HT-29 (cell line): ENCODE data around the gene NETO2. TPM values are rescaled to one million over a fixed set of nuclear protein-coding genes. Genes with fewer than 3 reads are reported as not detected.
"Not testable (repeated sequence)": the region's sequence is repeated elsewhere in the genome, so short reads cannot be mapped to it uniquely, and the experiment has no call there.

Experiments used
- DNase-seq: peaks from one replicate; pipeline ENCODE4 v3.0.0-alpha.2; 2015; ENCODE audit warnings: low spot score
- total RNA-seq: library from RNA; depleted of rRNA; stranded (reverse); fragments of >200 nt; shearing (Covaris generic); gene quantifications from 2 replicates; pipeline ENCODE4 v1.2.3, GENCODE V29; 2014

Gene NETO2
- total RNA-seq, 1 experiment from 2014 or later, result 7.1 TPM

DNA sequence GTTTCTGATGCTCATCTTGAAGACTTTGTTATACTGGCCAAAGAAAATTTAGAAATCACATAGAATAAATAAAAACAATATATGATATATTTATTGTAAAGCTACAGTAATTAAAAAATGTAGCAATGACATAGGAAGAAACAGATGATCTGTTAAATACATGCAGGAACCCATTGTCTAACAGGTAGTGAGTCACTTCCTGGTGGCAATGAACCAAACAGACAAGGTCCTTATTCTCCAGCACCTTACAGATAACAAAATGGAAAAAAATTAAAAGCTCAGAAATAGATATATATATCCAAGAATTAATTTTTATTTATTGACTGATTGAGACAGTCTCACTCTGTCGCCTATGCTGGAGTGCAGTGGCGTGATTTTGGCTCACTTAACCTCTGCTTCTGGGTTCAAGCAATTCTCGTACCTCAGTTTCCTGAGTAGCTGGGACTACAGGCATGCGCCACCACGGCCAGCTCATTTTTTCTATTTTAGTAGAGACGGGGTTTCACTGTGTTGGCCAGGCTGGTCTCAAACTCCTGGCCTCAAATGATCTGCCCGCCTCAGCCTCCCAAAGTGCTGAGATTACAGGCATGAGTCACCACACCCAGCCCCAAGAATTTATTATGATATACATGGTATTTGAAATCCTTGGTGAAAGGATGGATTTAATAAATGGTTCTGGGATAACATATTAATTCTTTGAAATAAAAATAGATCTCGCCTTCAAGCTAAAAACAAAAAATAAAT lies 7.5 kb downstream of the NETO2 start:
- DNase-seq, result no peak

DNA sequence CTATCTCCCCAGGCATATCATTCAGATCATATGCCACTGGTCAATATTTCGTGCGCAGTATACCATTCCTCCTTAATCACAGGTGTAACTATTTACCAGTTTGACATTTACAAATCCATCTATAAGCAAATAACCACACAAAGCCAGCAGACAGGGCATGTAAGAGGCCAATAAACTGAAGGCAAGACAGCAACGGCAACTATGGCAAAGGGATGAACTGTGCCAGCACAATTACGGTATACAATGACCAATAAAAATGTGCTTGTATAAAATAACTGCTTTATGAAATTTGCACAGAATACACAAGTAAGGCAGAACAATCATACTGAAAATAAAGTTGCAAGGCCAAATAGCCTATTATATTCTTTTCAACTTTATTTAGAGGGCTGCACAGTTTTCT lies 9.2 kb downstream of the NETO2 start:
- no peak for DNase-seq

DNA sequence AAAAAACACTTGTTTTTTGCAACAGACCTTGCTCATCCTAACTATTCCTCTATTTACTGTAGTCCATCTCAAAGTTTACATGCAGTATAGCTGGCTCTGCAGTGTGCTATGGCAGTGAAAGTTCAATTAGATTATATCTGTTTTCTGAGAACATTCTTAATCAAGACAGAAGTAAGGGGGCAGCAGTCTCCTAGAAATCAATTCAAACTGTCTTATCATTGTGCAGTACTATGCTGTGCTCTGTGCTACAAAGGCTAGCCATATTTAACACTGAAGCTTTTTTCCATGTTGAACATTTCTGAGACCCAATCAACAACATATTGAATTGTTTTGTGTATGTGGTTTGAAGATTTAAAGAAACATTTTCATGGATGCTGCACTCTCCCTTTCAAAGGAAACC lies 11.4 kb downstream of the NETO2 start:
- DNase-seq, result no peak

DNA sequence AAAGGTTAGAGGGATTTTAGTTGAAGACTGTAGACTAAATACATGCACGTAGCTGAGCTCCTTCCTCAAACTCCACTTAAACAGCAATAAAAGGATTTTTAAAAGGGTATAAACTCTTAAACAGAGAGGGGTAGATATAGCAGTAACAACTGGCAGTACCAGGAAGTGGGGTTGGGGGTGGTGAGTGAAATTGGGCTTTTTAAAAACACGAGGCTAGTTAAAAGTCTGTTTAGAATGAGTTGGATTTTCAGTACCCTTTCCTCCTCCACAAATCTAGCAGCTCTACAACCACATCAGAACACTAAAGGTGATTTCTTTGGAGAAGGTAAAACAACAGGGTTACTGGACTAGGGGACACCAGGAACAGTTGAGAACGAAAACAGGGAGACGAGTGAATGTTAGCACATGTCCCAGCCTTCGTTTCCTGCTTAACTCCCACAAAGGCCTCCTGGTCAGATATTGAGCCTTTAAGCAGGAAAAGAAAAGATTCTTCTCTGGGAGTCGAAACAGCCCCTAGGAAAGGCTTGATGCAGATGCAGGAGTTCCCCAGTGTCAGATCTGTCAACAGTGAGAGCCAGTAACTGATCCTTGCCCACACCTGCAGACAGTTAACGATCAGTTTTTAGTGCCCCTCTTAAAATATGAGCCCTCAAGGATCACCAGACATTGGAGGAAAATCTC lies 13.8 kb downstream of the NETO2 start:
- DNase-seq, result no peak

DNA sequence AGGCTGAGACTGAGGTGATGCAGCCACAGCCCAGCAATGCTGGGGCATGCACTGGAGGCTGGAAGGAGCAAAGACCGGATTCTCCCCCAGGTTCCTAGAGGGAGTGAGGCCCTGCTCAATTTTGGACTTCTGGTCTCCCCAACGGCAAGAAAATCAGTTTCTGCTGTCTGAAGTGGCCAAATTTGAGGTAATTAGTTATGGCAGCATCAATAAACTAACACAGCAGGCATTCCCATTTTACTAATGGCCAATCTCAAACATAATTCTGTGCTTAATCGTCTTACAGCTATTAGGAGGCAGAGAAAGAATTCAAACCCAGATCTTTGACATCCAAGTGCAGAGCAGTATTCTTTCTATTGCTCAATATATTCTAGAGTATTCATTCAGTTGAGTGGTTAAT lies 16.2 kb downstream of the NETO2 start:
- no peak for DNase-seq

DNA sequence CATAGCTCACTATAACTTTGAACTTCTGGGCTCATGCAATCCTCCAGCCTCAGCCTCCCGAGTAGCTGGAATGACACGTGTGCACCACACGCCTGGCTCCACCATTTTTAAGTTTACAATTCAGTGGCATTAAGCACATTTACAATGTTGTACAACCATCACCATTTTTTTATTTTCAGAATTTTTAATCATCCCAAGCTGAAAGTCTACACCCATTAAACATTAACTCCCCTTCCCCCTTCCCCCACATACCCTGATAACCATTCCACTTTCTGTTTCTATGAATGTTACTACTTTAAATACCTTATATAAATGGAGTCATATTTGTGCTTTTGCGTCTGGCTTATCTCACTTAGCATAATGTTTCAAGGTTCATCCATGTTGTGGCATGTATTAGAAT lies 18.0 kb downstream of the NETO2 start:
- DNase-seq, result no peak

DNA sequence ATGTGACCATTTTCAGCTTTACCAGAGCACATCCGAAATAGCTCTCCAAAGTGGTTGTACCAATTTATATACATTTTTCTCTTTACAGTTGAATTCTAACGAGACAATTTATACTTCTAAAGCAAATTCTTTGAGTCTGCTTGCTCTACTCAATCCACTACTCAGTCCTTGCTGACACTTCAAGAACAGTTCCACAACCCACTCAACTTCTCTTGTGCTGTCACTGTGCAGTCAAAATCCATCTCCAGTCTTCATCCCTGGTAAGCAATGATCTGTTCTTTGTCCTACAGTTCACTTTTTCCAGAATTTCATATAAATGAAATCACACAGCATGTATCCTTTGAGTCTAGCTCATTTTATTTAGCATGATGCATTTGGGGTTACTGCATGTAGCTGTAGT lies 30.6 kb downstream of the NETO2 start:
- no peak for DNase-seq

DNA sequence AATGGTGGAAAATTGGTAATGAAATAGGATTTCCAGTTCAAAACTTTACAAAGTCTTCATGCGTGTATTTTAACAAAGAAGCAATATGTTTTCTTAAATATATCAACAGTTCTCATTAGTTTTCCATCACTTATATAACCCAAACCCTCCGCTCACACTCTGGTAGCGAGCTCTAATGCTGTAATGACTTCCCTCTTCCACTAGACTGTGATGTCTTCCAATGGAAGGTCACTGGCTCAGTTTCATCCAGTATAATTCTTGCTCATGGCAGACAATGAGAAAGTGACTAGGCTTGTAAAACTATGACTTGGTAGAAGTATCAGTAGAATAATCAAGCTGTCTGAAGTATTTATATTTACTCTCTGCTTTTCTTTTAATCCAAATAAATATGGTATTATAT lies 32.8 kb downstream of the NETO2 start:
- peak; percentile 26 for DNase-seq

DNA sequence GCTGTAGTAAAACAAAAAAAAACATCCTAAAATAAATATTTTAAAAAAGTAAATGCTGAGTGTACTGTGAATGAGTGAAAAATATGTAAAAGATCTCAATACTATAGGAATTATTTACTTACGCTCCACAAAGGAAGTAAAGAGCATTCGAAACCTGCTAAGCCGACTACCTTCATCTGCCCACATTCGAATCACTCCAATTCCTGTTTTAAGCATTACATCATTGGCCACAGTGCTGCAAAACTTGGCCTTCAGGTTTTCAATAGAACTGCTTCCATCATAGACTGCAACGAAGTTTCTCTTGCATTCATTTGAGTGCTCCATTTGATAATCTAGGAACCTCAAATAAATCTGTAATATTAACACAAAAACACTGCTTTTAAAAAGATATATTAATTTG lies 34.4 kb downstream of the NETO2 start:
- no peak for DNase-seq

DNA sequence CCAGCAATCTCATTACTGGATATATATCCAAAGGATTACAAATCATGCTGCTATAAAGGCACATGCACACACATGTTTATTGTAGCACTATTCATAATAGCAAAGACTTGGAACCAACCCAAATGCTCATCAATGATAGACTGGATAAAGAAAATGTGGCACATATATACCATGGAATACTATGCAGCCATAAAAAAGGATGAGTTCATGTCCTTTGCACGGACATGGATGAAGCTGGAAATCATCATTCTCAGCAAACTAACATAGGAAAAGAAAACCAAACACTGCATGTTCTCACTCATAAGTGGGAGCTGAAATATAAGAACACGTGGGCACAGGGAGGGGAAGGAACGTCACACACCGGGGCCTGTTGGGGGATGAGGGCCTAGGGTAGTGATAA lies 40.8 kb downstream of the NETO2 start:
- not testable (repeated sequence) for DNase-seq

DNA sequence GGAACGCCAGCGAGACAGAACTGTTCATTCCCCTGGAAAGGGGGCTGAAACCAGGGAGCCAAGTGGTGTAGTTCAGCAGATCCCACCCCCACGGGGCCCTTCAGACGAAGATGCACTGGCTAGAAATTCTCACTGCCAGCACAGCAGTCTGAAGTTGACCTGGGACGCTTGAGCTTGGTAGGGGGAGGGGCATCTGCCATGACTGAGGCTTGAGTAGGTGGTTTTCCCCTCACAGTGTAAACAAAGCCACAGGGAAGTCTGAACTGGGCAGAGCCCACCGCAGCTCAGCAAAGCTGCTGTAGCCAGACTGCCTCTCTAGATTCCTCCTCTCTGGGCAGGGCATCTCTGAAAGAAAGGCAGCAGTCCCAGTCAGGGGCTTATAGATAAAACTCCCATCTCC lies 46.6 kb downstream of the NETO2 start:
- DNase-seq, result not testable (repeated sequence)

DNA sequence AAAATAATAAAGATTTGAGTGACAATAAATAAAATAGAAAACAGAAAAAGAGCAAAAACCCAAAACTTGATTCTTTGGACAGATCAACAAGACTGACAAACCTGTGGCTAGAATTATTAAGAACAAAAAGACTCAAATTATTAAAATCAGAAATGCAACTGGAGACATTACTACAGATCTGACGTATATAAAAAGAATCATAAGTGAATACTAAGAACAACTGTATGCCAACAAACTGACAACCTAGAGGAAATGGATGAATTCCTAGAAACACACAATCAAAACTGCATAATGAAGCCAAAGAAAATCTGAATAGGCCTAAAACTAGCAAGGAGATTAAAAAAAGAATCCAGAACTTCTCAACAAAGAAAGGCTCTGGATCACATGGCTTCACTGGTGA lies 47.4 kb downstream of the NETO2 start:
- DNase-seq, result no peak

DNA sequence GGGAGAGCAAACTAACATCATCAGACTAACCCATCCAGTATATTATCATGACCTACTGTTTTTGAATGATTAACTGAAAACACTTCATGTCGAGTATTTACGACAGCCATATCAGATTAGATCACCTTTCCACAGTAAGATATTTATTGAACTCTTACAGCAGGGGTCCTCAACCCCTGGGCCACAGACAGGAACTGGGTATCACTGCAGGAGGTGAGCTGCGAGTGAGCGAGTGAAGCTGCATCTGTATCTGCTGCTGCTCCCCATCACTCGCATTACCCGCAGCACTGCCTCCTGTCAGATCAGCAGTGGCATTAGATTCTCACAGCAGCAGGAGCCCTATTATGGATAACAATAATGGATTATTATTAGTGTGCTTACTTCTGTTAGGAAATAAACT lies 59.5 kb downstream of the NETO2 start:
- DNase-seq, result no peak

DNA sequence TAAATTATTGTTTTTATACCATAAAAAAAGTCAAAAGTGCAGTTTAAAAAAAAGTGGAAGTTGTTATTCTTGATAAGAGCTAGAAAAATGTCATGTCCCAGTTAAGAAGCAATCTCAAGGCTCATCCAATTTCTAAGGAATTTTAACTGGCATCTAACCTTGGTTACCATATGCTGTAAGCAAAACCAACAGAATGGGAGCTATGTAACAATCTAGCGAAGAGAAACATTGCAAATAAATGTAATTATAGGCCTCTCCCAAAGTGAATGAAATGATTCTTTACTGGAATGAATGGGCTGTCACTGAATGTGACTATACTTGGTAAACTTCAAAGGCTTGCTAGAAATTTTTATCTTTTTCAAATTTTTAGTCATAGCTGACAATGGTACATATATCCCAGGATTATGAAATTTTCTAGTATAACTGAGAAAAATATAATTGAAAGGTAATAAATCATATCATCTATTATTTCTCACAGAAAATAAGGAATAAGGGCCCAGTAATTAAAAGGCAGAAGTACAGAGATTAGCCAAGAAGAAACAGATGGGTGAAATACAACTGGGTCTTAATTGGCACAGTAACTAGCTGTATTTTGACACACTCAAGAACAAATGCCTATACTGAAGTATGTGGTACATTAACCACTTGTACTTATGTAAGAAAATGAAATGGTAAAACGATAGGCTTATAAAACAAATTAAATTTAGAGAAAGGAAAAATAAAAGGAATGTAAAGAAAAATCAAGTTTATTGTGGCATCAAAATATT lies 61.5 kb downstream of the NETO2 start:
- DNase-seq, result no peak

DNA sequence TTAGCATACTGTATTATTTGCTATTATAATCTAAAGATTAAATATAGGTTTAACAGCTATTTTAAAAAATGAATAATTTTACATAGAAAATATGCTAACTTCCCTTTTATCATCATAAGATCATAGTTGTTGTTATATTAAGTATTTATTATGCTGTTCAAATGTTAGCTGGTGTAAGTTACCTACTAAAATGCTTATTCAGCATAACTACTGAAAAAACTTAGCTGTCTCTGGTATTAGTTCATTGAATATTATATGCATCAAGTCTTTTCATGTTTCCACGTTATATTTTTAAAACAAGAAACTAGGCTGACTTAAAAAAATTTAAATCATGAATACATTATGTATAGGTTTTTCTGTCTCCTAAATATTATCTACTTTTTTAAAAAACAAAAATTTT lies 62.6 kb downstream of the NETO2 start:
- no peak for DNase-seq

DNA sequence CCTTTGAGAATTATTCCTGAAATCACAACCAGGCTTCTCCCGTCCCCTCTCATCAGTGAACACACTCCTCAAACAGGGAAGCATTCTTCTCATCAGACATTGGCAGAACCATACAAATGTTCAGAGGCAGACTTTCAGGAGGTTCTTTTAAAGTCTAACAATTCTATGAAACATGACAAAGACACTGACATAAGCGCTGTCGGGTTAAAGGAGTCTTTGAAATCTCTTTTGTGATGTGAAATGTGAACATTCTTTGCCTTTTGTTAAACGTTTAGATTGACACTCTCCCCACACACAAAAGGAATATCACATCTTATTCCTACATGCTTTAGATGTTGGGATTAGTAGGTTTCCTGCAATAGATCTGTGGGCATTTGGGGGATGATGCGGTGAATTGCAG lies 63.9 kb downstream of the NETO2 start:
- DNase-seq, result no peak

DNA sequence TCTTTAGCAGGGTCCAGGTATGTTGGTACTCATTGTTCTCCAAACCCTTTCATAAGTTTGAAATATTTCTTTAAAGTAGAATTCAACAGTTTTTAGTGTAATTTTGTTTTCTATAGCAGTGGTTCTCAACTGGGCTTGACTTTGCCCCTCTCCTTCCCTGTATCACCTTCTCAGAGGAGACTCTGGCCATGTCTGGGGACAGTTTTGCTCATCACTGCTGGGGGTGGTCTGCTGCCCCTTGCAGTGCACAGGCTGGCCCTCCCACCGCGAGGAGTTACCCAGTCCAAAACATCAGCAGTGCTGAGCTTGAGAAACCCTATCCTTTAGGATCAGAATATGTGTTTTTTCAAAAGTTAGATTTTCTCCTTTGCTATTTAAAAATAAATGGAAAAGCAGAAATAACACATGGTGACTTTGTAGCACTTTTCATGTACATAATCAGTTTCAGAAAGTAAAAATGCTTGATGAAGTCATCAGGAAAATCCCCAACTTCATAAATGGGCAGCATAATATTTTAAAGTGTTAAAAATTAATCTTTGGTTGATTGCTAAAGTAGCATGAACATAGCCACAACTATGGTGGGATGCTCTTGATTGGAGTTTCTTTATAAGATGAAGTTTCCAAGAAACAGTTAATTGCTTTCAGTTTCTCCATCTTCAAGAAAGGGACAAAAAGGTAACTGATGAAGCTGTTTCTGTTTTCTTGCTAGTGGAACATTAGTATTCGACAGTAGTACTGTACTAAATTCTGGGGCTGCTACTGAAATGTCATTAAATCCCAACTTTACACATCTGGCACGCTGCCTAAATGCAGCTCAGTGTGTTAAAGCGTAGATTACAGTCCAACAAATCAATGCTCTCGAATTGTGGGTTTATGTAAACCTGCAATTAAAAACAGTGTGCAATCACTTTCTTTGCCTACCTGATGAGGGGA lies 70.3 kb downstream of the NETO2 start:
- DNase-seq, result no peak

DNA sequence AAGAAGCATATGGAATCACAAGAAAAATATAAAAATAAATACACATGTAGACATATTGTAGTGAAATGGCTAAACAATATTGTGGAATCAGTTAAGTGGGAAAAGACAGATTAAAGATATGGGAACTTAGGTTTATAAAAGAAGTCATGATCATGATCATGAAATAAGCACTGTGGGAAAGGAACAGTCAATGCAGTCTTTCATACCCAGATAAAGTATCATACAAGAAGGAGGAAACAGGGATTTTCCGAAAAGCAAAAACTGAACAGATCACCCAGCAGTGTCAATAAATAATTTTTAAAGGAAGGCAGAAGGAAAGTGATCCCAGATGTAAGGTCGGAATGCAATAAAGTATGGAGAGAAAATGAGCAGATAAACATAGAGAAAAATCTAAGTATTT lies 71.6 kb downstream of the NETO2 start:
- DNase-seq, result no peak

DNA sequence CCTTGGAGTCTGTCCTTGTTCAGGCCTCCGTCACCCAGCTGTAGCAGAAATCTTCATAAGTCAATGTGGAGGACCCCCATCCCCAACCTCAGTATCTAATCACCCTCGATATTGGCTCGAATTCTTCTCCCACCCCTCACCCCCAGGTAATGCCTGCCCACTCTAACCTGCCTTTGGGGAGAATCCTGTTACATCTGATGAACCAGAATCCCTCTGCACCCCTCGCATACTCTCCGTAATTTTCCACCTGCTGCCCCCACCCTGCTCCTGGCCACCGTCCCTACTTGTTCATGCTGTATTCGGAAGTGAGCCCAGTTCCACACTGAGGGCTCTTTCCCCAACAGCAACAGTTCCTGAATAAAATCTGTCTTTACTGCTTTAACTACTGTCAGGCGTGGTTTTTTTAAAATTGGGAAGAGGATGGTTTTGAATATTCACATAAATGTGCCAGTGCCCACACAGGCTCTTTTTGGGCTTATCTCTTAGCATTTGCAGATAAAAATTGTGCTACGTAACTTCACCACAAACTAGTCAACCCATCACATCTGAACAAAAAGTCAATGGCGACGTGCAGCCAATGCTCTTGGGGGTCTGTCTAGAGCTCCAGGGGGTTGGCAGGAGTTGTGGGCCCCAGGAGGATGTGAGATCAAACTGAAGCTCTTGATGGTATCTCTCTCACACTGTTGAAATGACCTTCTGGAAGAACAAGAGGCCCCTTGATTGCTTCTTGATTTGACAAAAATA lies 73.7 kb downstream of the NETO2 start:
- DNase-seq, result no peak

DNA sequence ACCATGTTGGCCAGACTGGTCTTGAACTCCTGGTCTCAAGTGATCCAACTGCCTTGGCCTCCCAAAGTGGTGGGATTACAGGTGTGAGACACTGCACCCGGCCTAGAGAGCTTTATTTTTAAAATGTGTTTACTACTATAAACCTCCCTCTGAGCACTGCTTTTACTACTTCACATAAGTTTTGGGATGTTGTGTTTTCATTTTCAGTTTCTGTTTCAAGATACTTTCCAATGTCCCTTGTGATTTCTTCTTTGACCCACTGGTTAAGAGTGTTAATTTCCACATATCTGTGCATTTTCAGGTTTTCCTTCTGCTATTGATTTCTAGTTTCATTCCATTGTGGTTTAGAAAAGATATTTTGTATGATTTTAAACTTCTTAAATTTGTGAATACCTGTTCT lies 74.4 kb downstream of the NETO2 start:
- DNase-seq, result no peak

DNA sequence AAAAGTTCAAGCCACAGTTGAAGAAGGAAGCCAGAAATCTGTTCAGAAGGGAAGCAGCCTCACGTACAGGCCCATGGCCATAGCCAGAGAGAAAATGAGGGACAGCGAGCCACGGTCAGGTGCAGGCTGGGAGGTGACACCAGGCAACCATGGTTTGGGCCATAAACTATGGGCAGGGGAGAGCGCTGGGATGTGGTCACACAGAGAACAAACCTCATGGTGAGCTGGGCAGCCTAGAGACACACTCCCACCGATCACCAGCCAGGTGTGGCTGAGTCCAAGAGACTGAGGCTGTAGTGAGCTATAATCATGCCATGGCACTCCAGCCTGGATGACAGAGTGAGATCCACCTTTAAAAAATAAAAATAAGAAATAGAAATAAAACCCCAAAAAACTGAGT lies 76.5 kb downstream of the NETO2 start:
- no peak for DNase-seq
